Thyroid gland (tissue), 4 donors: ENCODE measurements around the gene OR6C2.

Experiments used
- POLR2A ChIP-seq, 2 donors: fragments of 450-650 bp; IDR thresholded peaks; one replicate each; pipeline ENCODE4 v1.6.1; 2017; ENCODE audit warnings: antibody characterized with exemption in 2 of 2, mild to moderate bottlenecking in 2 of 2, moderate library complexity in 1 of 2
- TF ChIP-seq, protein P1 (sequence below), 6 experiments: fragments of 200-600 bp in 3 of 6; fragments of 450-650 bp in 3 of 6; sonication (generic) in 3 of 6; IDR thresholded peaks; one replicate each; pipeline ENCODE4 v1.5.1; 2016 to 2019; ENCODE audit warnings: antibody characterized with exemption in 6 of 6, mild to moderate bottlenecking in 2 of 6, inconsistent platforms in 1 of 6, moderate library complexity in 1 of 6

- no peak for TF ChIP-seq POLR2A (IDR thresholded peaks at IDR 0.05)
- TF ChIP-seq, protein P1, sequence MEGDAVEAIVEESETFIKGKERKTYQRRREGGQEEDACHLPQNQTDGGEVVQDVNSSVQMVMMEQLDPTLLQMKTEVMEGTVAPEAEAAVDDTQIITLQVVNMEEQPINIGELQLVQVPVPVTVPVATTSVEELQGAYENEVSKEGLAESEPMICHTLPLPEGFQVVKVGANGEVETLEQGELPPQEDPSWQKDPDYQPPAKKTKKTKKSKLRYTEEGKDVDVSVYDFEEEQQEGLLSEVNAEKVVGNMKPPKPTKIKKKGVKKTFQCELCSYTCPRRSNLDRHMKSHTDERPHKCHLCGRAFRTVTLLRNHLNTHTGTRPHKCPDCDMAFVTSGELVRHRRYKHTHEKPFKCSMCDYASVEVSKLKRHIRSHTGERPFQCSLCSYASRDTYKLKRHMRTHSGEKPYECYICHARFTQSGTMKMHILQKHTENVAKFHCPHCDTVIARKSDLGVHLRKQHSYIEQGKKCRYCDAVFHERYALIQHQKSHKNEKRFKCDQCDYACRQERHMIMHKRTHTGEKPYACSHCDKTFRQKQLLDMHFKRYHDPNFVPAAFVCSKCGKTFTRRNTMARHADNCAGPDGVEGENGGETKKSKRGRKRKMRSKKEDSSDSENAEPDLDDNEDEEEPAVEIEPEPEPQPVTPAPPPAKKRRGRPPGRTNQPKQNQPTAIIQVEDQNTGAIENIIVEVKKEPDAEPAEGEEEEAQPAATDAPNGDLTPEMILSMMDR (IDR thresholded peaks at IDR 0.05), result no peak
Observed at GRCh38 chr12:55396326-55396725, 47.5 kb upstream of the OR6C2 start.
